CD4-positive, alpha-beta T cell treated with Interleukin-17A for 4 hours (primary cell): Measurements from ENCODE around the gene DNAJB14.

Experiments used
- DNase-seq: peaks from one replicate; pipeline ENCODE4 v3.0.0-alpha.2; 2020; ENCODE audit warnings: mixed read lengths

Gene DNAJB14

GRCh38 chr4:99943904-99944437, 2.4 kb downstream of the DNAJB14 start:
- DNase-seq, result no peak

- no peak for DNase-seq
Measured at GRCh38 chr4:99938243-99938753, 8.1 kb downstream of the DNAJB14 start.

- no peak for DNase-seq
Measured at GRCh38 chr4:99934891-99935290, 11.5 kb downstream of the DNAJB14 start.

- no peak for DNase-seq
Measured at GRCh38 chr4:99927566-99927965, 18.9 kb downstream of the DNAJB14 start.

- peak; percentile 12 for DNase-seq
Measured at GRCh38 chr4:99921174-99921573, 25.2 kb downstream of the DNAJB14 start.

GRCh38 chr4:99918656-99919055, 27.8 kb downstream of the DNAJB14 start:
- DNase-seq, result no peak

- DNase-seq, result no peak
Measured at GRCh38 chr4:99917575-99917974, 28.8 kb downstream of the DNAJB14 start.

- no peak for DNase-seq
Measured at GRCh38 chr4:99915449-99915848, 31.0 kb downstream of the DNAJB14 start.

GRCh38 chr4:99894998-99895397, 51.4 kb downstream of the DNAJB14 start:
- DNase-seq, result no peak

- peak; percentile 90 for DNase-seq
Measured at GRCh38 chr4:99894161-99894997, 52.0 kb downstream of the DNAJB14 start, which contains the start of gene LAMTOR3. Gene LAMTOR3 (minus strand): TSS chr4:99894427. CDS start chr4:99893963, 464 bp downstream.

GRCh38 chr4:99893839-99894160, 52.6 kb downstream of the DNAJB14 start:
- DNase-seq, result no peak

- DNase-seq, result no peak
Measured at GRCh38 chr4:99893029-99893428, 53.4 kb downstream of the DNAJB14 start.

GRCh38 chr4:99891351-99891750, 55.1 kb downstream of the DNAJB14 start:
- no peak for DNase-seq

- DNase-seq, result no peak
Measured at GRCh38 chr4:99887837-99888236, 58.6 kb downstream of the DNAJB14 start.

GRCh38 chr4:99886146-99886545, 60.3 kb downstream of the DNAJB14 start:
- no peak for DNase-seq

GRCh38 chr4:99885687-99886086, 60.7 kb downstream of the DNAJB14 start:
- DNase-seq, result no peak

- peak; percentile 39 for DNase-seq
Measured at GRCh38 chr4:99885063-99885664, 61.3 kb downstream of the DNAJB14 start.

- DNase-seq, result no peak
Measured at GRCh38 chr4:99879458-99879857, 67.0 kb downstream of the DNAJB14 start.

GRCh38 chr4:99878604-99879003, 67.8 kb downstream of the DNAJB14 start:
- no peak for DNase-seq

- DNase-seq, result no peak
Measured at GRCh38 chr4:99876946-99877345, 69.5 kb downstream of the DNAJB14 start.

- DNase-seq, result no peak
Measured at GRCh38 chr4:99875071-99875470, 71.3 kb downstream of the DNAJB14 start.

GRCh38 chr4:99872570-99872969, 73.8 kb downstream of the DNAJB14 start:
- DNase-seq, result no peak

- DNase-seq, result no peak
Measured at GRCh38 chr4:99868126-99868596, 78.3 kb downstream of the DNAJB14 start.

- no peak for DNase-seq
Measured at GRCh38 chr4:99863804-99864203, 82.6 kb downstream of the DNAJB14 start.
